ENCODE measurements around the gene TRDMT1.
A peak's percentile ranks its signal among the peaks of the same experiment; 100 is the strongest.

TRDMT1 gene

GRCh38 chr10:17200912-17201793 lies at the start of gene TRDMT1:
Gene TRDMT1 (minus strand): TSS chr10:17201672. CDS start chr10:17201634, 38 bp downstream.
- peak; percentile 87 for DNase-seq

GRCh38 chr10:17250736-17251135 lies 49.3 kb upstream of the TRDMT1 start:
- DNase-seq, result no peak

GRCh38 chr10:17249820-17250219 lies 48.3 kb upstream of the TRDMT1 start:
- DNase-seq, result no peak

GRCh38 chr10:17248964-17249363 lies 47.5 kb upstream of the TRDMT1 start:
- no peak for DNase-seq

GRCh38 chr10:17247210-17247609 lies 45.7 kb upstream of the TRDMT1 start:
- DNase-seq, result no peak

GRCh38 chr10:17244700-17245365 lies 43.4 kb upstream of the TRDMT1 start:
- DNase-seq, result no peak

- DNase-seq, result no peak
Measured at GRCh38 chr10:17241611-17242333, 40.3 kb upstream of the TRDMT1 start.

- no peak for DNase-seq
Measured at GRCh38 chr10:17240616-17241015, 39.1 kb upstream of the TRDMT1 start.

GRCh38 chr10:17240096-17240495 lies 38.6 kb upstream of the TRDMT1 start:
- DNase-seq, result no peak

- no peak for DNase-seq
Measured at GRCh38 chr10:17239345-17240085, 38.0 kb upstream of the TRDMT1 start.

- DNase-seq, result no peak
Measured at GRCh38 chr10:17238445-17239291, 37.2 kb upstream of the TRDMT1 start.

GRCh38 chr10:17237915-17238444 lies 36.5 kb upstream of the TRDMT1 start:
- no peak for DNase-seq

- no peak for DNase-seq
Measured at GRCh38 chr10:17237149-17237527, 35.7 kb upstream of the TRDMT1 start.

GRCh38 chr10:17236468-17237148 lies 35.1 kb upstream of the TRDMT1 start:
- DNase-seq, result no peak

GRCh38 chr10:17235136-17235535 lies 33.7 kb upstream of the TRDMT1 start:
- DNase-seq, result no peak

GRCh38 chr10:17234431-17234945 lies 33.0 kb upstream of the TRDMT1 start:
- DNase-seq, result no peak

GRCh38 chr10:17233286-17233991 lies 32.0 kb upstream of the TRDMT1 start:
- no peak for DNase-seq

GRCh38 chr10:17232276-17232960 lies 30.9 kb upstream of the TRDMT1 start:
- no peak for DNase-seq

GRCh38 chr10:17231788-17232187 lies 30.3 kb upstream of the TRDMT1 start:
- no peak for DNase-seq

Data from stimulated activated CD8-positive, alpha-beta memory T cell treated with anti-CD3 and anti-CD28 coated beads, Interleukin-4, amount 100 ng/mL, for 48 hours (primary cell).